GM12872 (cell line): ENCODE results near the gene LAMA3.

ENCODE experiments used
- TF ChIP-seq, protein P1 (sequence below): IDR thresholded peaks from 3 replicates; pipeline ENCODE4 v1.5.1; 2011; ENCODE audit warnings: low read depth, mild to moderate bottlenecking, low read length, moderate library complexity; ENCODE audit not compliant: insufficient read depth

Gene LAMA3

GRCh38 chr18:23897291-23897690, 208.0 kb downstream of the LAMA3 start:
- TF ChIP-seq, protein P1, sequence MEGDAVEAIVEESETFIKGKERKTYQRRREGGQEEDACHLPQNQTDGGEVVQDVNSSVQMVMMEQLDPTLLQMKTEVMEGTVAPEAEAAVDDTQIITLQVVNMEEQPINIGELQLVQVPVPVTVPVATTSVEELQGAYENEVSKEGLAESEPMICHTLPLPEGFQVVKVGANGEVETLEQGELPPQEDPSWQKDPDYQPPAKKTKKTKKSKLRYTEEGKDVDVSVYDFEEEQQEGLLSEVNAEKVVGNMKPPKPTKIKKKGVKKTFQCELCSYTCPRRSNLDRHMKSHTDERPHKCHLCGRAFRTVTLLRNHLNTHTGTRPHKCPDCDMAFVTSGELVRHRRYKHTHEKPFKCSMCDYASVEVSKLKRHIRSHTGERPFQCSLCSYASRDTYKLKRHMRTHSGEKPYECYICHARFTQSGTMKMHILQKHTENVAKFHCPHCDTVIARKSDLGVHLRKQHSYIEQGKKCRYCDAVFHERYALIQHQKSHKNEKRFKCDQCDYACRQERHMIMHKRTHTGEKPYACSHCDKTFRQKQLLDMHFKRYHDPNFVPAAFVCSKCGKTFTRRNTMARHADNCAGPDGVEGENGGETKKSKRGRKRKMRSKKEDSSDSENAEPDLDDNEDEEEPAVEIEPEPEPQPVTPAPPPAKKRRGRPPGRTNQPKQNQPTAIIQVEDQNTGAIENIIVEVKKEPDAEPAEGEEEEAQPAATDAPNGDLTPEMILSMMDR = no peak

GRCh38 chr18:23897733-23898132, 208.5 kb downstream of the LAMA3 start:
- TF ChIP-seq, protein P1 = no peak

DNA sequence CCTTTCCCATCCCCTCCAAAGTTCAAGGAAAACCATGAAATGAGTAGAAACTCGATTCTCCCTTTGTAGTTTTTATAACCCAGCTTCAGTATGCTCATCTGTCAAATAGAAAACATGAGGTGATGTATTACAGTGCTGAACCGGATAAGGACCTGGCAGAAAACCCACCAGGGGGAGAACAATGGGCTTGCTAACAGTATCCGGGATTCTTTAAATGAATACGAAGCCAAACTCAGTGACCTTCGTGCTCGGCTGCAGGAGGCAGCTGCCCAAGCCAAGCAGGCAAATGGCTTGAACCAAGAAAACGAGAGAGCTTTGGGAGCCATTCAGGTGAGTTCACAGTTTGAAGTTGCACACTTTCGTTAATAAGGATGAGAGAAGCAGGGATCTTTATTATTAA, 211.7 kb downstream of the LAMA3 start:
- TF ChIP-seq, protein P1 = no peak

DNA sequence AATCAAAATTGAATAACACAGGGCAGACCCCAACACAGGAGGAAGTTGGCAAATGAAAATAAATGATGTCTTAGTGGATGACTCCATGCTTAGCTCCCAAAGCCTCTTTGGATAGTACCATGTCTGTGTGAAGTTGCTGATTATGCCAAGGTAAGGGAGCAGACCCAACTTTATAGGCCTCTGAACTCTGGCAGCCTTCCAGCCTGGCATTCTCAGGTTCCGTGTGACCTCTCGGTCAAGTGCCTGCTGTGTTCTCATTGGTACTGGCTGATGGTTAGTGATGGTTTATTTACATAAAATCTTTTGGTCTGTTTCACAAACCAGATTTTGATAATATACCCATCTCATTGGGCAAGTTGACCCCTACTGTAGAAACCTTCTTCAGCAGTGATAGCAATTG, 213.1 kb downstream of the LAMA3 start:
- TF ChIP-seq, protein P1 = no peak

DNA sequence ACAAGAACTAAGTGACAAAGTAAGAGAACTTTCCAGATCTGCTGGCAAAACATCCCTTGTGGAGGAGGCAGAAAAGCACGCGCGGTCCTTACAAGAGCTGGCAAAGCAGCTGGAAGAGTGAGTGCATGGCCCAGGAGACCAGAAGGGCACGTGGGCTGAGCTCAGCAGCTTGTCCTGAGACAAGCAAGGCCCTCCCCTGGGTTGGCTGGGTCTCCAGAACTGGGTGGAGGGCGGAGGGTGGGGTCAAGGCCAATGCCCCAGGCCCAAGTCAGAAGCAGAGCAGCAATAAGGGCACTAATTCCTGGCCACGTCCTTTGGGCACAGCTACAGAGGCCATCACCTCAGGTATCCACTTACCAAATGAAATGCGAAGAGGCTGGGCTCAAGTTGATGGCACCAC, 214.7 kb downstream of the LAMA3 start:
- TF ChIP-seq, protein P1 = no peak

GRCh38 chr18:23906658-23907057, 217.4 kb downstream of the LAMA3 start:
- TF ChIP-seq, protein P1 = no peak

DNA sequence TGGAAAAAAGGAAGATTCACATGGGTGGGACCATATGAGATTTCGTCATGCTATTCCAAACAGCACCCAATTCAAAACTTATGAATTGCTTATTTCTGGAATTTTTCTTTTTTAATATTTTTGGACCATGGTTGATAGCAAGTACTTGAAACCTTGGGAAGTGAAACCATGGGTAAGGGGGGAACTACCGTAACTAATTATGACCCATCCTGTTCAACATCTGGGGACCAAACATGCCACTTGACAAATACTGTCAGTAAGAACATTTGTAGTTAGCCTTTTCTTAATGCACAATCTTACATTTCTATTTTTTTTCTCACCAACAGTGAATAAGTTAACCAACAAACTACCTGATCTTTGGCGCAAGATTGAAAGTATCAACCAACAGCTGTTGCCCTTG, 219.6 kb downstream of the LAMA3 start:
- TF ChIP-seq, protein P1 = no peak

DNA sequence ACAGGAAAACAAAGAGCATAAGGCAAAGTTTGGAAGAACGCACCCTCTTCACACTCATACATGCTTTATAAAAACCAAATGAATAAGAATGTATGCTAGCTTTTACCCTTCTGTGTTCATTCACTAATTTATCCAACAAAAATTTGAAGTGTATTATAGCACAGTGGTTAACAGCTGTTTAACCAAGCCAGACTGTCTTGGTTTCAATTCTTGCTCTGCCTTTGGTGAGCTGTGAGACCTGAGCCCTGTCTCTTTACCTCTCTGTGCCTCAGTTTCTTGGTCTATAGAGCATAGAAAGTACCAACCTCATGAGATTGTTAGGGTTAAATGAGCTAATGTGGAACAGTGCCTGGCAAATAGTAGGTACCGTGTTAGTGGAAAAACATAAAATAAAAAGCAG, 220.8 kb downstream of the LAMA3 start:
- TF ChIP-seq, protein P1 = no peak
